Transverse colon (tissue), 4 donors: ENCODE measurements around the gene C19orf38. TPM values are rescaled to one million over a fixed set of nuclear protein-coding genes. Genes with fewer than 3 reads are reported as not detected.
A peak's percentile ranks its signal among the peaks of the same experiment; 100 is the strongest.

Experiments
- DNase-seq: peaks from one replicate; pipeline ENCODE4 v3.0.0-alpha.2; 2019
- H3K27ac ChIP-seq, 4 donors: fragments of 200-600 bp; sonication (generic); 2 replicates each; pipeline ENCODE4 v1.5.1; 2016 to 2018; ENCODE audit warnings: inconsistent platforms in 4 of 4
- H3K27me3 ChIP-seq: fragments of 200-600 bp; sonication (generic); 2 replicates; pipeline ENCODE4 v1.5.1; 2017; ENCODE audit warnings: inconsistent platforms
- H3K36me3 ChIP-seq, 4 donors: fragments of 200-600 bp; sonication (generic); 2 replicates each; pipeline ENCODE4 v1.5.1; 2017 to 2019; ENCODE audit warnings: inconsistent platforms in 4 of 4
- H3K4me1 ChIP-seq, 4 donors: fragments of 200-600 bp; sonication (generic); 2 replicates each; pipeline ENCODE4 v1.5.1; 2017 to 2020; ENCODE audit warnings: inconsistent platforms in 4 of 4
- H3K4me3 ChIP-seq, 4 donors: fragments of 200-600 bp; sonication (generic); 1 replicate in 1 of 4; 2 replicates in 3 of 4; pipeline versions ENCODE4 v1.5.1 to v1.6.1; 2017 to 2019; ENCODE audit warnings: inconsistent platforms in 4 of 4
- H3K9me3 ChIP-seq, 2 donors: fragments of 200-600 bp; sonication (generic); 2 replicates each; pipeline ENCODE4 v1.5.1; 2017 to 2019; ENCODE audit warnings: inconsistent platforms in 2 of 2
- CTCF ChIP-seq, 5 experiments: fragments of 200-600 bp in 3 of 5; fragments of 450-650 bp in 2 of 5; sonication (generic) in 3 of 5; IDR thresholded peaks; 1 replicate in 2 of 5; 2 replicates in 3 of 5; pipeline ENCODE4 v1.5.1; 2016 to 2017; ENCODE audit warnings: antibody characterized with exemption in 5 of 5, inconsistent platforms in 3 of 5, mild to moderate bottlenecking in 2 of 5, moderate library complexity in 1 of 5
- EP300 ChIP-seq: sonication (generic); formaldehyde crosslinking; IDR thresholded peaks from one replicate; pipeline ENCODE4 v1.6.1; 2017; ENCODE audit warnings: antibody characterized with exemption, low read depth
- POLR2A ChIP-seq: fragments of 450-650 bp; IDR thresholded peaks from one replicate; pipeline ENCODE4 v1.6.1; 2016; ENCODE audit warnings: antibody characterized with exemption, mild to moderate bottlenecking, moderate library complexity
- POLR2AphosphoS5 ChIP-seq, 3 donors: sonication (generic); formaldehyde crosslinking; IDR thresholded peaks; one replicate each; pipeline ENCODE4 v1.6.1; 2016; ENCODE audit warnings: antibody characterized with exemption in 3 of 3
- WGBS, 2 donors: methylation state at CpG; one replicate each; pipeline ENCODE4 v1.1.5; 2018; ENCODE audit warnings: low coverage in 1 of 2; 5-methylcytosine and 5-hydroxymethylcytosine counted together
- in situ Hi-C, 4 donors: fragments of 200-750 bp; cut with MboI; loops; one replicate each; pipeline versions ENCODE4 v1.15.0 to v1.15.1; 2017; ENCODE audit warnings: low sequenced_read_pairs in 3 of 4, low pct_ligation_motif_present in 1 of 4, low pct_unique_long_range_greater_than_20kb in 1 of 4
- intact Hi-C: fragments of 100-400 bp; cut with DNase I; formaldehyde crosslinking; loops from one replicate; pipeline ENCODE4 v1.15.1; 2023; ENCODE audit warnings: low total_unique reads
- total RNA-seq, 4 donors: library from RNA; depleted of rRNA; stranded (reverse); fragments of >200 nt; gene quantifications; one replicate each; pipeline ENCODE4 v1.1.0, GENCODE V29; 2016

The C19orf38 gene
- total RNA-seq, 4 donors from 2014 or later: 0.79 to 1.8 (median 0.96) TPM; not detected in 1

GRCh38 chr19:10892256-10892655 lies 44.0 kb downstream of the C19orf38 start:
- in situ Hi-C loops: no loop called here
- Histone ChIP-seq H3K4me1 (peaks cover 40 to 54% (median 50%) of the 10 kb centered on the region in 4 donors), H3K27ac (peak overlapping the region; percentile 80 to 88 (median 83)), H3K27me3 (no peaks in the 10 kb centered on the region), H3K9me3 (no peaks in the 10 kb centered on the region), H3K36me3 (no peaks in the 10 kb centered on the region), H3K4me3 (peak overlapping the region in 1 of 4 donors; percentile 1)
- intact Hi-C loops: no loop called here
- WGBS, 2 donors: 54 to 80% methylated on average over 1 to 13 of the region's 13 CpGs
- no peak for TF ChIP-seq EP300
- no peak for TF ChIP-seq POLR2A
- TF ChIP-seq POLR2AphosphoS5 (IDR thresholded peaks at IDR 0.05): no peak
- no peak for DNase-seq

- Histone ChIP-seq H3K36me3 (no peaks in the 10 kb centered on the region), H3K27ac (no peak overlapping the region), H3K27me3 (no peaks in the 10 kb centered on the region), H3K9me3 (no peaks in the 10 kb centered on the region), H3K4me3 (no peak overlapping the region), H3K4me1 (peaks cover 47 to 60% (median 57%) of the 10 kb centered on the region in 4 donors)
- intact Hi-C loops (no loop called here), in situ Hi-C loops (no loop called here)
- TF ChIP-seq CTCF (IDR thresholded peaks at IDR 0.05) (no peak), POLR2A (no peak), EP300 (no peak), POLR2AphosphoS5 (IDR thresholded peaks at IDR 0.05) (no peak)
- DNase-seq: no peak
- WGBS, 2 donors: 93 to 97% methylated on average over 5 to 7 of the region's 7 CpGs
Observed at GRCh38 chr19:10894911-10895213, 46.6 kb downstream of the C19orf38 start.

- Histone ChIP-seq H3K27ac (no peak overlapping the region), H3K4me3 (no peak overlapping the region), H3K27me3 (no peaks in the 10 kb centered on the region), H3K4me1 (peaks cover 52 to 65% (median 62%) of the 10 kb centered on the region in 4 donors), H3K9me3 (no peaks in the 10 kb centered on the region), H3K36me3 (no peaks in the 10 kb centered on the region)
- DNase-seq: no peak
- TF ChIP-seq CTCF (IDR thresholded peaks at IDR 0.05) (no peak), POLR2A (no peak)
- intact Hi-C loops (no loop called here), in situ Hi-C loops (no loop called here)
- 95% methylated on average over 6 of the region's 6 CpGs; no CpG with 5 or more reads in 1 of the 2 donors for WGBS, 2 donors
Observed at GRCh38 chr19:10895363-10895762, 47.1 kb downstream of the C19orf38 start.

- no peak for DNase-seq
- H3K4me1 ChIP-seq: peaks cover 51 to 68% (median 64%) of the 10 kb centered on the region in 4 donors
- in situ Hi-C loops: no loop called here
Observed at GRCh38 chr19:10895920-10896319, 47.7 kb downstream of the C19orf38 start.

More at GRCh38 chr19:10895920-10896319, 47.7 kb downstream of the C19orf38 start:
- Histone ChIP-seq H3K27me3 (no peaks in the 10 kb centered on the region), H3K4me3 (no peak overlapping the region), H3K9me3 (no peaks in the 10 kb centered on the region), H3K27ac (no peak overlapping the region), H3K36me3 (no peaks in the 10 kb centered on the region)
- intact Hi-C loops: no loop called here
- TF ChIP-seq POLR2A: no peak
- no peak for TF ChIP-seq EP300
- no peak for TF ChIP-seq CTCF (IDR thresholded peaks at IDR 0.05)
- 84% methylated on average over 12 of the region's 12 CpGs; no CpG with 5 or more reads in 1 of the 2 donors for WGBS, 2 donors
